NB4 (cell line): ENCODE results near the gene KCNAB1.

Experiments
- CTCF ChIP-seq: IDR thresholded peaks from one replicate; pipeline ENCODE4 v1.5.1; 2012; ENCODE audit warnings: low read depth, low read length
- MAX ChIP-seq: IDR thresholded peaks from 2 replicates; pipeline ENCODE4 v1.6.1; 2011; ENCODE audit warnings: low read depth, low read length
- MYC ChIP-seq: IDR thresholded peaks from 2 replicates; pipeline ENCODE4 v1.6.1; 2011; ENCODE audit warnings: low read depth, low read length
- POLR2A ChIP-seq: IDR thresholded peaks from 2 replicates; pipeline ENCODE4 v1.6.1; 2011; ENCODE audit warnings: mild to moderate bottlenecking; ENCODE audit not compliant: insufficient read length; ENCODE audit errors: extremely low read depth

DNA sequence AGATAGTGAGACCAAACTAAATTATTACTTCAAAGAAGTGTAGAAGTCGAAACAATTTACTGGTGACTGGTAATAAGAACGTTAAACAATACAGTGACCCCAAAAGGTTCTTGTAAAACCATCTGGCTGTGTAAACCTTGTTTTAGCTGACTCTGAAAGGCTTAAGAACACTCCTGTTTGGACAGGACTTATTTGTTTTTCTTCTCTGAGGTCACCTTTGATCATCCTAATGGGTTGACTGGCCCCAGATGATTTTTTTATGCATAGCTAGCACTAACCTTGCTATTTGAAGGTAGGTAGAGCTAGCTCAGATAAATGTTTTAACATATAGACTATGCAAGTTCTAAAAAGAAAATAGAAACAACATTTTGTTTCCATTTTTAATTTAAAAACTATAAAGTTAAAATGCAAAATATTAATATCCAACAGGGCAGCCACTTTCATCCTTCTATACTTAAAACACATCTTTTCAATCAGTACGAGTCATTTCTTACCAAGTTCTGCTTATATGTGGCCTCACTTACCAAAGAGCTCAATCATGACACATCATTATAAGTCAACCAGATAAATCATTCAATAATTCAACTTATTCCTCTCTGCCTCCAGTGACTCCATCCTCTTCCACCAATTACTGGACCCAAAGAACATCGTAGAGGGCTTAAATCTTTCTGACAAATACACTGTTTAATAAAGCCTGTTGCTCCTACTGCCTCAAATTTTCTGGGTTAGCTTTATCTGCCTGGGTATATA is 275.8 kb downstream of the KCNAB1 start:
- TF ChIP-seq MAX (no peak), CTCF (no peak), MYC (no peak), POLR2A (no peak)
